ENCODE measurements around the gene TEX38.
"Not testable (repeated sequence)": the region's sequence is repeated elsewhere in the genome, so short reads cannot be mapped to it uniquely, and the experiment has no call there.

TEX38 gene

DNA sequence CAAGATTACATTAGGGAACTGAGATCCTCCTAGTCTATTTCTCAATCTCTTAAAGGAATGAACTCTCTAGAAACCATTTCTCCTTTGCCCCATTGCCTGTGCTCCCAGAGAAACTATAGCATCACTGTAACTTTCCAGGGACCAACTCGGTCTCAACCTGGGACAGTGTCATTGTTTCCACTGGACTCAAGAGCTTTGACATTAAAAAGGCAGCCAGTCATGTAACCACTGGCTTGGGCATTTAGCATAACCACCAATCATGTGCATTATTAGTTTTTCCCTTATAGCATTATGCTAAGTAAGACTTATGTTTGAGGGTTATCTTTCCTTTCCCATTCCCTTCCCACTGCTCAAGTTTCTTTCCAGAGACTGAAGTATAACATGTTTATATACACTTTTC is 18.2 kb downstream of the TEX38 start:
- DNase-seq: no peak

DNA sequence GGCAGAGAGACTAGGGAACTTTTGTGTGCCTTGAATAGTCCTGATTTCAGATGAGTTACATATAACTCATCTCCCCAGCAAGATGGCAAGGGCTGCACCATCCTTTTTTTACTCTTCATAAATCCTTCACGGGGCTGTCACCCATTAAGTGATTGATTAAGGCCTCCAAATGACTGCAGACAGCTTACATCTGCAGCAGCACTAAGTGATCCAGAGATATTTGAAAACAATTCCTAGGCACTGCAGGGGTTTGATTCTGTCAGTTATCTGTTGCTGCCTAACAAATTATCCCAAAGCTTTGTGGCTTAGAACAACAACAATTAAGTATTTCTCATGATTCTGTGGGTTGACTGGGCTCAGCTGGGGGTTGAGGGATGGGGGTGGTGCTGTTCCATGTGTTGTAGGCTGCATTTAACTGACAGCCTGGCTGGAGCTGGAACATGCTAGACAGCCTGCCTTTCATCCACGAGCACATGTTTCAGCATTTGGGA is 19.3 kb downstream of the TEX38 start:
- no peak for DNase-seq

DNA sequence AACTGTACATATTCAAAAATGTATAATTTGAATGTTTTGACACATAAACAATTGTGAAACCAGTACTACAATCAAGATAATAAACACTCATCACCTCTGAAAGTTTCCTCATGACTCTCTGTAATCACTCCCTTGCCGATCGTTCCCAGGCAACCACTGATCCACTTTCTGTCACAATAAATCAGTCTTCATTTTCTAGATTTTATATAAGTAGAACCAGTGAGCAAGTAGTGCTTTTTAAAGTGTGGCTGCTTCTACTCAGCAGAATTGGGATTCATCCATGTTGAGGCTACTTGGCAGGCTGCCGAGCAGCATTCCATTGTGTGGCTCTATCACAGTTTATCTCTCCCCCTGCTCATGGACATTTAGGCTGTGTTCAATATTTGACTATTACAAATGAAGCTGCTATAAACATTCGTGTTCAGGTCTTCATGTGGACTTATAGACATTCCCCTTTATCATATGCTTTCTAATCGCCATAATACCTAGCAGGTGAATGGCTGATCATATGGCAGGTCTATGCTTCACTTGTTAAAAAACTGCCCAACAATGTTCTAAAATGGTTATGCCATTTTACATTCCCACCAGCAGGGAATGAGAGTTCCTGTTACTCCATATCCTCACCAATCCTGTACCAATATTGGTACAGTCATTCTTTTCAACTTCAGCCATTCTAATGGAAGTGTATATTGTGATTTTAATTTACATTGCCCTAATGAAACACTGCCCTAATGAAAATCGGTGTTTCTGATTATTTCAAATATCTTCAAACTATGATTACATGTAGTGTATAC is 20.5 kb downstream of the TEX38 start:
- peak in 1 of 2 donors; percentile 15 for DNase-seq

DNA sequence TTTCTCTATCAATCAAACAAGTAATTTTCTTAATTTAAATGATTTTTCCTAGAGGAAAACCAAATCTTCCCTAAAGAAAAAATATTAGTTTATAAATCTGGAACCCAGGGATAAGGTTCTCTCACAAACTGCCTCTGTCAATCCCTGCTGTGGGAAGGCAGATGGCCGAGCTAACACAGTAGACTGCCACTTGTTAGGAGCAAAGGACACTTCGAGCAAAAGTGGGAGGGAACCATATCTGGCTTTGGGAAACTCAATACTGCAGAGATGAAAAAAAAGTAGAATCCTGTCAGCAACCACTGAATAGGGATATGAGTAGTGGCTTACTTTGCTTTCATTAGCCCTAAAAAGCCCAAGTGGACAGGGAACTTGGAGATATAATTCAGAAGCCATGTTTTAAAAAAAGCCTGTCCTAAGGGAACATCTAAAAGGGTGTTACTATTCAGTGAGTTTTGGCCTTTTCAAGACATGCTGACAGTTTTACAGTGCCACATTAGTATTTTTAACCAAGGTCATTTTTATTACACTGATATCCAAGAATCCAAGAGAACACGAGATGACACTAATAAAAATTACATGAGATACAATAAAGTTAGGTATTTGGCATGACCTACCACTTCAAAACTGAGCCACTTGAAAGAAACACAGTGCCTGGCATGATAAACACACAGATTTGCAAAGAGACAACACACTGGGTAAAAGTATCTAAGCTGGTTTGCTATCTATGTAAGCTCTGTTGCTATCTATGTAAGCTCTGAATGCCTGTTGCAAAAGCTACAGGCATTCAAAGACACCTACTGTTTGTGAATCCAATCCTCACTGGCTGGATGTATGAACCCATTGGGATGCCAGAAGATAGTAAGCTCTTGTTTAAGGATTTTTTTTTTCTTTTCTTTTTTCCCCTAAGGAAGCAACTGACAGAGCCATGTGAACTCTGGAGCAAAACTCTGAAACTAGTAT is 21.4 kb downstream of the TEX38 start:
- DNase-seq: no peak

DNA sequence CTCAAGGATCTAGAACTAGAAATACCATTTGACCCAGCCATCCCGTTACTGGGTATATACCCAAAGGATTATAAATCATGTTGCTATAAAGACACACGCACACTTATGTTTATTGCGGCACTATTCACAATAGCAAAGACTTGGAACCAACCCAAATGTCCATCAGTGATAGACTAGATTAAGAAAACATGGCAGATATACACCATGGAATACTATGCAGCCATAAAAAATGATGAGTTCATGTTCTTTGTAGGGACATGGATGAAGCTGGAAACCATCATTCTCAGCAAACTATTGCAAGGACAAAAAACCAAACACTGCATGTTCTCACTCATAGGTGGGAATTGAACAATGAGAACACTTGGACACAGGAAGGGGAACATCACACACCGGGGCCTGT is 23.0 kb downstream of the TEX38 start:
- DNase-seq: not testable (repeated sequence)

DNA sequence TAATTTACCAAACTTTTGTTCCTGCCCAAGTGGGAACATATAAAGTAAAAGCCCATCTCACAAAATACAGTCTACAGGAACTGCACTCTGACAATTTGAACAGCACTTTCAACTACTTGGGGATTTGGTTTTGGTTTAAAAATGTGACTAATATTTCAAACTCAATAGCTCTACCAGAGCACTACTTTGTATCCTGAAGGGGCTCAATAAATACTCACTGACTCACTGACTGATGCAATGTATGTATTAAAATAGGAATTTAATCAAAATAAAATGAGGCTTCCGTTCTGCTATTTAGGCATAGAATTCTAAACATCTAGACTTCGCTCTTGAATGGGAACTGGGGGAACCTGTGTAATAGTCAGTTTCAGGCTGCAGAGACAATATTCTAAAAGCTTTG is 25.4 kb downstream of the TEX38 start:
- no peak for DNase-seq

DNA sequence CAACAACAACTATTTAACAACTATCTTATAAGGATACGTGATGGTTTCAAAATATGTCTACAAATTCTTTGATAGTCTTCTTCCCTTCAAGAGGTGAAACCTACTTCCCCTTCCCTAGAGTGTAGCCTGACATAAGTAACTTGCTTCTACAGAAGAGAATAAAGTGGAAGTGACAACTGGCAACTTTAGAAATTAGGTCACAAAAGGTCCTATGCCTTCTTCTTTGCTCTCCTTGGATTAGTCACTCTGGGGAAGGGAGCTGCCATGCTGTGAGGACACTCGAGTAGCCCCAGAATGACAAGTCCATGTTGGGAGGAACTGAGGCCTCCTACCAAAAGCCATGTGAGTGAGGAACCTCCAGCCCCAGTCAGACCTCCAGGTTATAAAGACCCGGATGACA is 28.0 kb downstream of the TEX38 start:
- DNase-seq: no peak

DNA sequence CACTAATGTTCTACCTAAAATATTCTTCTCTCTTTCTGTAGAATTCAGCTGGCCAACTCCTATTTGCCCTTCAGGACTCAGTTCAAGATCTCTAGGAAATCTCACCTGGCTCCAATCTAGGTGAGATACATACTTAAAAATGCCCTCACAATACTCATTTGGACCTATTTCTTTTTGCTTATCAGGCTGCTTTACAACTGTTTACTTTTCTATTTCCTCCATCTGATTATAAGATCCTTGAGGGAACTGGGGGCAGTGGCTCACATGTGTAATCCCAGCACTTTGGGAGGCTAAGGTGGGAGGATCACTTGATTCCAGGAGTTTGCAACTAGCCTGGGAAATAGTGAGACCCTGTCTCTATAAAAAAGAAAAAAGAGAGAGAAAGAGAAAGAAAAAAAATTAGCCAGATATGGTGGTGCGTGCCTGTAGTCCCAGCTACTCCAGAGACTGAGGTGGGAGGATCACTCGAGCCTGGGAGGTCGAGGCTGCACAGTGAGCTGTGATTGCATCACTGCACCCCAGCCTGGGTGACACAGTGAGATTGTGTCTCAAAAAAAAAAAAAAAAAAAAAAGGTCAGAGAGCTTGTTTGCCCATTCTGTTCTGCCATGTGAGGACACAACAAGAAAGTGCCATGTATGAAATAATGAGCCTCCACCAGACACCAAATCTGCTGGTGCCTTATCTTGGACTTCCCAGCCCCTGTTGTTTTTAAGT is 32.4 kb downstream of the TEX38 start:
- DNase-seq: no peak

DNA sequence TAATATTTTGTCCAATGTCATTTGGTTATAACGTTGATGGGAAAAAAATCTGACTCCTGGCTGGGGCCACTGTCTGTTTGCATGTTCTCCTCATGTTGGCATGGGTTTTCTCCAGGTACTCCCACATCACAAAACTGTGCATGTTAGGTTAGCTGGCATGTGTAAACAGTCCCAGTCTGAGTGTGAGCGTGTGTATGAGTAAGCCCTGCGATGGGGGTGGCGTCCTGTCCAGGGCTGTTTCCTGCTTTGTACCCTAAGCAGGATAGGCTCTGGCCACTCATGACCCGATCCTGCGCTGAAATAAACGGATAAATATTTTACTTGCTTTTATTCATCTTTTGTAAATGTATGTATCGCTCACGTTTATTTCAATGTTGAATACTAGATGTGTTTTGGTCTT is 33.8 kb downstream of the TEX38 start:
- DNase-seq: no peak

DNA sequence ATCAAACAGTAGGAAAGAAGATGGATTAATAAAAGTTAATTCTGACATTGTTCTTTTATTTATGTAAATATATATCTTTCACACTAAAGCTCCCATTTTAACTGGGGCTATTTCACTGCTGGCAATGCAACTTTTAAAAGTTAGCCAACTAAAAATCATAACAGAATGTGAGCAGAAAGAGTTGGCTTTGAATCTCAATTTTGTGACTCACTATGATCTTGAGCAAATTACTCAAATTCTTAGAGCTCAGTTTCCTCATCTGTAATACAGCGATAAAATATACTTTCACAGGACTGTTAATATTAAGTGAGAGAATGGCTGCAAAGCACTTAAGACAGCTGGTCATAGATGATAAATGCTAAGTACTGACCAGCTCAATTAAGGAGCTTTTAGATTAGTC is 36.5 kb downstream of the TEX38 start:
- no peak for DNase-seq

DNA sequence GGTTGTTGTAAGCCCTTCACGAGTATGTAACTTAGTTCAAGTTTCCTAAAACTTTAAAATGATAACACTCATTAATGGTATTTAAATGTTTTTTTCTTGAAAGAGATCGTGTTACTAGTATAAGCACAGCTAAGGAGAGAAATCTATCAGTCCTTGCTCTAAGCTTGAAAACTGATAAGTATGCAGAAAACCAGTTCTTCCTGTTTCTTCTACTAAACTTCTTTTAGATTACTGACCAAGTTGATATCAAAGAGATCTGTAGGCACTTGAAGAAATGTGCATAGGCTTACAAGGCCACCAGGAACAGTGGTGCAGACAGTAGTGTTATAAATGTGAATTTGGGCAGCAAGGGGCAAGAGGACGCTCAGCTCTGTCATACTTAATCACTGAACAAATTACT is 43.3 kb downstream of the TEX38 start:
- DNase-seq: no peak

DNA sequence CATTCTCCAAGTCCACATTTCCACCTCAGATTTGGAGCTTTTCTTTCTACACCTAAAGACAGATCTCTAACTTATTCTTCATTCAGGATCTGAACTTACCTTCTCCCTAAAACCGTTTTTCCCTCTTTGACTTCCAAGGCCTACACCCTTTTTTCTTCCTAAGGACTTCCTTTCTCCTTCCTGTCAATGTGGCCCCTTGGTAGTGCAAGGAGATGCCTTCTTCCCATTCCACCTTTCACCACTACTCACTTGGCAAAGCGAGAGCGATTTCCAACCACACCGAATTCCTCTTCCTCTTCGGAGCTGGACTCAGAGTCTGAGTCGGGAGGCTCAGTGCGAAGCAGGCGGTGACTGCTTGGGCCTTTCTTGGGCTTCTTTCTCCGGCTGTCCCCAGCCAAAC is 46.0 kb downstream of the TEX38 start:
- no peak for DNase-seq

DNA sequence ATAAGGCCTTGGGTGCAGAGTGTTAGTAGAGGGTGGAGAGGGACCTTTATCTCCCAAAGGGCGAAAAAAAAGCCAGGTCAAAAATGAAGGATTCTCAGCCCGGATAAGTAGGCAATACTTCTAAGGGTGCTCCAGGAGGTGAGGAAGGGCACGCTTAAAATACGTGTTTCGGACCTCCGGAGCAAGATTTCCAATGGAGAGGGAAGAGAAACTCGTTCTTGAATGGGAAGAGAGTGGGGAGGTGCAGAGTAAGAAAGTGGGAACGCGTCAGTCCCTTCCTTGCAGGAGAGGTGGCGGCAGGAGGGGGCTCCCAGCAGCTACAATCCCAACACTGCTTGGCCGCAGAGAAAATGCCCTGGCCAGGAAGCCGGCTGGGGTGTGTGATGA is 46.7 kb downstream of the TEX38 start:
- DNase-seq: no peak

DNA sequence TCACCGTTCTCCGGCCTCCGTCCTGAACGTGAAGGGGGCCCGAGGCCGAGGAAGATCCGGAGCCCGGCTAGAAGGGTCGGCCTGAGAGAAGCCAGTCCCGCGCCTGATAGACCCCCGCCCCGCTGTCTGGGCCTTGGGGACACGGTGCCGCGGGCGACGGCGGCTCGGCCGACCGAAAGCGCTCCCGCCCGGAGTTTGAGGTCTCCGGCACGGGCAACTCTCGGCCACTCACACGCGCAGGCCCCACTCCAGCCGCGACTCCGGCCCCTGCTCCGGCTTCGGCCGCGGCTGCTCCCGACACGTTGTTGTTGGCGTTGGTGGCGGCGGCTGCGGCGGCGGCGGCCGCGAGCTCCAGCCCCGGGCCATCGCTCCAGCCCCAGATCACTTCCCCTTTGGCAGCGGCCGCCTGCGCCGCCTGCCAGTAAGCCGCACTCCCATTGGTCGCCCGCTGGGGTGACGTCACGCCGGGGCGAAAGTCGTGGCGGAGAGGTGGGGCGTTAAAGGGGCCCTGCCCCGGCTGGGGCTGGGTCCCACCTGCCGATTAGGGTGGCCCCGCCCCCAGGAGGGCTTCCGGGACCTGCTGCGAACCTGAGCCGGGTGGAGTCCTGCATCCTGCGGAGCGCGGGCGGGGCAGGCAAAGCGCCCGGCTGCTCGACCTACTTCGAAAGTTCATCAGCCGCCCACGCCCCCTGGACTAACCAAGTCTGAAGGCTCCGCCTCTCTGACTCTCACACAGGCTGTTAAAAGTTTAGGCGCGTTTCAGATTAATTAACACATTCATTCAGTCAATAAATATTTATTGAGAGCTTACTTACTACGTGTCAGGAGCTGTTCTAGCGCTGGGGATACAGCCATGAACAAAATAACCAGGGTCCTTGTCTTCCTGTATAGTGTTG is 47.3 kb downstream of the TEX38 start, which contains the start of gene EFCAB14:
EFCAB14 (minus strand) TSS at position 388 of the 896 bp plus-strand sequence. CDS start 1,027 bp downstream, outside the sequence.
- peak; percentile 84 to 90 for DNase-seq

DNA sequence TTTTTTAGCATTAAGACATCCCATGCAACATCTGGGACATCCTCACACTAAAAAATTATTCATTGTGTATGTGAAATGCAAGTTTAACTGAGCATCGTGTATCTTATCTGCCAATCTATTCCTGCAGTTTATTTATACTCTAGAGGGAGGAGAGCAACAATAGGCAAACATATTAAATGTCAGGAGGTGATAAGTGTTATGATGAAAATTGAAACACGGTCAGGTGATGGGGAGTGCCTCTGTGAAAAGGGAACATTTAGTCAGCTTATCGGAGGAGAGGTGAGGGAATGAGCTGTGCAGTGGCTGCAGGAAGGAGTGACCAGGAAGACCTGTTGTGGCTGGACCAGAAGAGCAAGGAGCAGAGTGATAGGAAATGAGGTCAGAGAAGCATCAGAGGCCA is 48.0 kb downstream of the TEX38 start:
- DNase-seq: no peak

DNA sequence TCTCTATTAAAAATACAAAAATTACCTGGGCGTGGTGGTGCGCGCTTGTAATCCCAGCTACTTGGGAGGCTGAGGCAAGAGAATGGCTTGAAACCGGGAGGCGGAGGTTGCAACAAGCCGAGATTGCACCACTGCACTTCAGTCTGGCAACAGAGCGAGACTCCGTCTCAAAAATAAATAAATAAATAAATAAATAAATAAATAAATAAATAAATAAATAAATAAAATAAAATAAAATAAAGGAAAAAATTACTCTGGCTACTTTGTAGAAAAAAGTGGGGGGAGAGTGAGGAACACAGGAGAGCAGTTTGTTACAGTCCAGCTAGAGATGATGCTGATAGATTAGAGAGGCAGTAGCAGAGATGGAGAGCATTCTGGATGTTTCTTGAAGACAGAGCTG is 48.7 kb downstream of the TEX38 start:
- not testable (repeated sequence) for DNase-seq

DNA sequence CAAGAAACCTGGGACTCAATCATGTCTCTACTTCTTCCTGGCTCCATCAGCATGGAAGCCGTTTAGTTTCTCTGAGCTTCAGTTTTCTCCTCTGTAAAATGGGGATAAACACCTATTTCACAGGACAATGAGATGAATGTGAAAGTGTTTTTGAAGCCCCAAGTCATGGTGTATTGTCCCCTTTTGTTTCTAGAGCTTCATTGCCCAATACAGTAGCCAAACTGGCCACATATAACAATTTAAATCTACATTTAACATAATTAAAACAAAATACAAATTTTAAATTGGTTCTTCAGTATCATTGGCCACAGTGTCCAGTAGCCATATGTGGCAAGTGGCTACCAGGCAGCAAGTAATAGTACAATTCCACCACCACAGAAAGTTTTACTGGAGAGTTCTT is 49.5 kb downstream of the TEX38 start:
- DNase-seq: no peak

DNA sequence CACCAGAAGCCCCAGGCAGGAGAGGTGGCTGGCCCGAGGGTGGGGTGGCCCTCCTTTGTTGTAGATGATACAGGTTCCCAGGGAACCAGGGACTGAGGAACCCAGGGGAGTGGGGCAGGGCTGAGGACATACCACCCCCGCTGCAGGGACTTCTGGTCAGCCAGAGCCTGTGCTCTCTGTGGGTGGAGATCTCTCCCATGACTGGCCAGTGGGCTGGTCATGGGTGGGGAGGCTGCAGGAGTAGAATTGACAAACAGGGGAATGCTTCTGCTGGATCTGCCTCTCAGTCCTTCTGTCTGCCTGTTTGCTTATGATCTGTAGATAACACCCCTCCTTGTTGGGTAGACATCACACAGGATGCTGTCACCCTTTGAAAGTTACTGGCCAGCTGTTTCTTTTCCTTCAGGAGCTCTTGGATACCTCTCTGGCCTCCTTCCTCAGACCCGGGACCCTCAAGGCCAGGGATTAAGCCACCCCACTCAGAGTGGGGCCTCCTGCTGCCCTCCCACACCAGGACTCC is 50.1 kb downstream of the TEX38 start:
- no peak for DNase-seq
